Measurements from ENCODE around the gene TBC1D1. TPM values are rescaled to one million over a fixed set of nuclear protein-coding genes. Genes with fewer than 3 reads are reported as not detected.
"Not testable (repeated sequence)": the region's sequence is repeated elsewhere in the genome, so short reads cannot be mapped to it uniquely, and the experiment has no call there.

The TBC1D1 gene
- total RNA-seq, 3 donors from 2014 or later (not counting 1 experiment from before 2014, with no cell fraction given): 59.2 to 78.6 (median 68.5) TPM

DNA sequence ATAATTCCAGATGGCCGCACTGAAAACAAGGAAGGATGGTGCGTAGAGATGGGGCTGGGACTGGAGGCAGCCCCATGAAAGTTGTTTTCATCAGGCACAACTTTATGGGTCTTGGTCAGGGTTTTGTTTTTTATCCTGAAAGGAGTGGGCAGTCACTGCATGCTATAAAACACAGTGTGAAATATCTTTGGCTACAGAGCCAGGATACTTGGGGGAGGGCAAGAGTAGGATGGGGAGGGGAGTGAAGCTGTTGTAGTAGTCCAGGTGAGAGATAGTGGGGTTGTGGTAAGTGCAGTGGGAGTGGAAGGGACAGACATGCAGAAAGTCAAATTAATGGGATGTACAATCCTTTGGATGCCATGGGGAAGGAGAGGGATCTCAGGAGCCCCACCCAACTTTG lies 125.8 kb downstream of the TBC1D1 start:
- Mint-ChIP-seq H3K27ac (no peak overlapping the region), H3K4me3 (no peak overlapping the region), H3K36me3 (peaks cover 12% of the 10 kb centered on the region), H3K27me3 (ENCODE audit: low read depth in 2 of 2) (no peaks in the 10 kb centered on the region), H3K4me1 (peaks cover 2 to 4% of the 10 kb centered on the region in 2 donors), H3K9me3 (no peaks in the 10 kb centered on the region)
- Histone ChIP-seq H3K4me1 (ENCODE audit: control insufficient read depth, insufficient read depth, low read length) (no peaks in the 10 kb centered on the region), H3K36me3 (ENCODE audit: control insufficient read depth, insufficient read depth, low read length) (peaks cover 29% of the 10 kb centered on the region), H3K27me3 (ENCODE audit: control insufficient read depth, insufficient read depth, low read length) (no peaks in the 10 kb centered on the region), H3K9me3 (ENCODE audit: control insufficient read depth, insufficient read depth, low read length) (no peaks in the 10 kb centered on the region), H3K27ac (ENCODE audit: low read length) (no peak overlapping the region), H3K4me3 (ENCODE audit: low read length) (no peak overlapping the region)
- intact Hi-C loops (cut with micrococcal nuclease): no loop called here
- ATAC-seq (no peak), DNase-seq (no peak)
- 95% methylated on average over 2 of the region's 2 CpGs for WGBS (ENCODE audit: insufficient coverage)
- TF ChIP-seq, protein P1, sequence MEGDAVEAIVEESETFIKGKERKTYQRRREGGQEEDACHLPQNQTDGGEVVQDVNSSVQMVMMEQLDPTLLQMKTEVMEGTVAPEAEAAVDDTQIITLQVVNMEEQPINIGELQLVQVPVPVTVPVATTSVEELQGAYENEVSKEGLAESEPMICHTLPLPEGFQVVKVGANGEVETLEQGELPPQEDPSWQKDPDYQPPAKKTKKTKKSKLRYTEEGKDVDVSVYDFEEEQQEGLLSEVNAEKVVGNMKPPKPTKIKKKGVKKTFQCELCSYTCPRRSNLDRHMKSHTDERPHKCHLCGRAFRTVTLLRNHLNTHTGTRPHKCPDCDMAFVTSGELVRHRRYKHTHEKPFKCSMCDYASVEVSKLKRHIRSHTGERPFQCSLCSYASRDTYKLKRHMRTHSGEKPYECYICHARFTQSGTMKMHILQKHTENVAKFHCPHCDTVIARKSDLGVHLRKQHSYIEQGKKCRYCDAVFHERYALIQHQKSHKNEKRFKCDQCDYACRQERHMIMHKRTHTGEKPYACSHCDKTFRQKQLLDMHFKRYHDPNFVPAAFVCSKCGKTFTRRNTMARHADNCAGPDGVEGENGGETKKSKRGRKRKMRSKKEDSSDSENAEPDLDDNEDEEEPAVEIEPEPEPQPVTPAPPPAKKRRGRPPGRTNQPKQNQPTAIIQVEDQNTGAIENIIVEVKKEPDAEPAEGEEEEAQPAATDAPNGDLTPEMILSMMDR (IDR thresholded peaks at IDR 0.05): no peak

DNA sequence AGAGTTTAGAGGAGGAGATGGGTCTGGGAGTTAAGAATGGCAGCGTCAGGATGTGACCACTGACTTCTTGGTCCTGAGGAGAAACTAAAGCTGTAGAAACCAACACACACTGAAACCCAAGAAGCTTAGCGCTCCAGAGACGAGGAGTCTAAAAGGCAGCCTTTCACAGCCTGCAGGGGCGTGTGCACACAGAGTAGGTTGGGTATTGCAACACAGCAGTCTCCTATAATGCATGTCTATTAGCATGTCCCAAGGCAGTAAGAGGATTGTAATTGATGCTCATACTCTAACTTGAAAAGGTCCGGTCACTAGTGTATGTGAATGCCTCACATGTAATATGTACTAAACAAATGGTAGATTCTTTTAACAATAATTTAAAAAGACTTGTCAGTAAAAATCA lies 126.7 kb downstream of the TBC1D1 start:
- peaks cover 38% of the 10 kb centered on the region for H3K36me3 ChIP-seq (ENCODE audit: control insufficient read depth, insufficient read depth, low read length)

DNA sequence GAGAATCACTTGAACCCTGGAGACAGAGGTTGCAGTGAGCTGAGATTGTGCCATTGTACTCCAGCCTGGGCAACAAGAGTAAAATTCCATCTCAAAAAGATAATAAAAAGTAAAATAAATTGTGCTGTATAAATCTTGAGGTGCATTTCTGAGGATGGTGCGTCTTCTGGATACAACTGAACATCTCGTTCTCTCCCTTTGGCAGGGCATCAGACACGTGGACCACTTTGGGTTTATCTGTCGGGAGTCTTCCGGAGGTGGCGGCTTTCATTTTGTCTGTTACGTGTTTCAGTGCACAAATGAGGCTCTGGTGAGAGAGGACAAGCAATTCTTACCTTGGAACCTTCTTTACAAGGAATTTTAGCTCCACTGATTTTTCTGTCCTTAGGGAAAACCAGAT lies 129.5 kb downstream of the TBC1D1 start:
- Histone ChIP-seq H3K4me3 (ENCODE audit: low read length) (no peak overlapping the region), H3K9me3 (ENCODE audit: control insufficient read depth, insufficient read depth, low read length) (no peaks in the 10 kb centered on the region), H3K27me3 (ENCODE audit: control insufficient read depth, insufficient read depth, low read length) (no peaks in the 10 kb centered on the region), H3K27ac (ENCODE audit: low read length) (no peak overlapping the region), H3K36me3 (ENCODE audit: control insufficient read depth, insufficient read depth, low read length) (peaks cover 34% of the 10 kb centered on the region), H3K4me1 (ENCODE audit: control insufficient read depth, insufficient read depth, low read length) (no peaks in the 10 kb centered on the region)
- Mint-ChIP-seq H3K27me3 (ENCODE audit: low read depth in 2 of 2) (no peaks in the 10 kb centered on the region), H3K36me3 (peaks cover 21% of the 10 kb centered on the region), H3K9me3 (no peaks in the 10 kb centered on the region), H3K4me3 (no peak overlapping the region), H3K4me1 (peaks cover 17 to 22% of the 10 kb centered on the region in 2 donors), H3K27ac (no peak overlapping the region)
- no peak for DNase-seq
- ATAC-seq: no peak
- 100% methylated on average over 6 of the region's 7 CpGs for WGBS (ENCODE audit: insufficient coverage)
- intact Hi-C loops (cut with micrococcal nuclease): no loop called here
- TF ChIP-seq, protein P1 (IDR thresholded peaks at IDR 0.05): no peak

More for the DNA sequence above, 126.7 kb downstream of the TBC1D1 start:
- H3K4me1 Mint-ChIP-seq: peaks cover 0 to 4% of the 10 kb centered on the region in 2 donors
- intact Hi-C loops (cut with micrococcal nuclease): no loop called here
- no peaks in the 10 kb centered on the region for H3K27me3 Mint-ChIP-seq (ENCODE audit: low read depth in 2 of 2)
- DNase-seq: no peak
- TF ChIP-seq, protein P1 (IDR thresholded peaks at IDR 0.05): no peak
- H3K9me3 Mint-ChIP-seq: no peaks in the 10 kb centered on the region
- WGBS (ENCODE audit: insufficient coverage): 96% methylated on average over 3 of the region's 5 CpGs
- no peaks in the 10 kb centered on the region for H3K9me3 ChIP-seq (ENCODE audit: control insufficient read depth, insufficient read depth, low read length)
- H3K4me3 Mint-ChIP-seq: no peak overlapping the region
- H3K4me1 ChIP-seq (ENCODE audit: control insufficient read depth, insufficient read depth, low read length): no peaks in the 10 kb centered on the region
- H3K4me3 ChIP-seq (ENCODE audit: low read length): no peak overlapping the region
- H3K36me3 Mint-ChIP-seq: peaks cover 21% of the 10 kb centered on the region
- H3K27me3 ChIP-seq (ENCODE audit: control insufficient read depth, insufficient read depth, low read length): no peaks in the 10 kb centered on the region
- no peak for ATAC-seq
- H3K27ac ChIP-seq (ENCODE audit: low read length): no peak overlapping the region
- H3K27ac Mint-ChIP-seq: no peak overlapping the region

DNA sequence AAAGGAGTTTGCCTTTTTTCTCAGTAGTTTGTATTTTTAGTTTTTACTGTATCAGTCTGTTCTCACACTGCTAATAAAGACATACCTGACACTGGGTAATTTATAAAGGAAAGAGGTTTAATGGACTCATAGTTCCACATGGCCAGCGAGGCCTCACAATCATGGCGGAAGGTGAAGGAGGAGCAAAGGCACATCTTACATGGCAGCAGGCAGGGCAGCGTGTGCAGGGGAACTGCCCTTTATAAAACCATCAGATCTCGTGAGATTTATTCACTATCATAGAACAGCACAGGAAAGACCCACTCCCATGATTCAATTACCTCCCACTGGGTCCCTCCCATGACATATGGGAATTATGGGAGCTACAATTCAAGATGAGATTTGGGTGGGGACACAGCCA lies 130.1 kb downstream of the TBC1D1 start:
- peaks cover 29% of the 10 kb centered on the region for H3K36me3 ChIP-seq (ENCODE audit: control insufficient read depth, insufficient read depth, low read length)
- H3K9me3 Mint-ChIP-seq: not testable (repeated sequence)
- H3K36me3 Mint-ChIP-seq: peaks cover 21% of the 10 kb centered on the region

More for the DNA sequence above, 130.1 kb downstream of the TBC1D1 start:
- peaks cover 17 to 22% of the 10 kb centered on the region in 2 donors for H3K4me1 Mint-ChIP-seq
- ATAC-seq; intact Hi-C loops (cut with micrococcal nuclease); H3K4me1 ChIP-seq (ENCODE audit: control insufficient read depth, insufficient read depth, low read length); H3K4me3 ChIP-seq (ENCODE audit: low read length); H3K27me3 ChIP-seq (ENCODE audit: control insufficient read depth, insufficient read depth, low read length); H3K9me3 ChIP-seq (ENCODE audit: control insufficient read depth, insufficient read depth, low read length); H3K4me3 Mint-ChIP-seq; DNase-seq; H3K27ac Mint-ChIP-seq; H3K27me3 Mint-ChIP-seq (ENCODE audit: low read depth in 2 of 2); H3K27ac ChIP-seq (ENCODE audit: low read length): not testable (repeated sequence)
- WGBS (ENCODE audit: insufficient coverage): 95% methylated on average over 4 of the region's 4 CpGs
